GM19395 (cell line): ENCODE results near the gene KIAA1191.
"Not testable (repeated sequence)": the region's sequence is repeated elsewhere in the genome, so short reads cannot be mapped to it uniquely, and the experiment has no call there.

Experiments used
- ATAC-seq: cut with Tn5 transposase; IDR thresholded peaks from one replicate; pipeline ENCODE4 v1.9.1; 2021; ENCODE audit warnings: mild to moderate bottlenecking, moderate library complexity; ENCODE audit not compliant: unreplicated experiment

The KIAA1191 gene, protein sequence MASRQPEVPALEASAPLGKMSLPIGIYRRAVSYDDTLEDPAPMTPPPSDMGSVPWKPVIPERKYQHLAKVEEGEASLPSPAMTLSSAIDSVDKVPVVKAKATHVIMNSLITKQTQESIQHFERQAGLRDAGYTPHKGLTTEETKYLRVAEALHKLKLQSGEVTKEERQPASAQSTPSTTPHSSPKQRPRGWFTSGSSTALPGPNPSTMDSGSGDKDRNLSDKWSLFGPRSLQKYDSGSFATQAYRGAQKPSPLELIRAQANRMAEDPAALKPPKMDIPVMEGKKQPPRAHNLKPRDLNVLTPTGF

GRCh38 chr5:176361437-176362232 lies at the start of gene KIAA1191:
Gene KIAA1191 (minus strand): TSS chr5:176361764. CDS start chr5:176359508, 2,256 bp downstream.
- ATAC-seq = peak; percentile 93

- no peak for ATAC-seq
These were observed 49.1 kb upstream of the KIAA1191 start for GRCh38 chr5:176410486-176411180.

GRCh38 chr5:176409765-176410164 lies 48.2 kb upstream of the KIAA1191 start:
- ATAC-seq = no peak

DNA sequence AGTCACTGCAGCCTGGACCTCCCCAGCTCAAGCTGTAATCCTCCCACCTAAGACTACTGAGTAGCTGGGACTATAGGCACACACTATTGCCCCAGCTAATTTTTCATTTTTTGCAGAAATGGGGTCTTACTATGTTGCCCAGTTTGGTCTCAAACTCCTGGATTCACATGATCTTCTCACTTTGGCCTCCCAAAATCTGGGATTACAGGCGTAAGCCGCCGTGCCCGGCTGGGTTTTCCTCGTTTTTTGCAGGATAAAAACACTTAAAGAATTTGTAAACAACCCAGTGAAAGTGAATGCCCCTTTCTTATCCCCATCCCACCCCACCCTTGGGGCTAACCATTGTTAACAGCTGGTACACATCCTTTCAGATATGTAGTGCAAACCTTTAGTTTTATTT lies 47.0 kb upstream of the KIAA1191 start:
- no peak for ATAC-seq

DNA sequence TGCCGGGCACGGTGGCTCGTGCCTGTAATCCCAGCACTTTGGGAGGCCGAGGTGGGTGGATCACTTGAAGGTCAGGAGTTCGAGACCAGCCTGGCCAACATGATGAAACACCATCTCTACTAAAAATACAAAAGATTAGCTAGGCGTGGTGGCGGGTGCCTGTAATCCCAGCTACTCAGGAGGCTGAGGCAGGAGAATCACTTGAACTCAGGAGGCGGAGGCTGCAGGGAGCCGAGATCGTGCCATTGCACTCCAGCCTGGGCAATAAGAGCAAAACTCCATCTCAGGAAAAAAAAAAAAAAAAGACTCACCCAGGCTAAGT lies 46.6 kb upstream of the KIAA1191 start:
- not testable (repeated sequence) for ATAC-seq

DNA sequence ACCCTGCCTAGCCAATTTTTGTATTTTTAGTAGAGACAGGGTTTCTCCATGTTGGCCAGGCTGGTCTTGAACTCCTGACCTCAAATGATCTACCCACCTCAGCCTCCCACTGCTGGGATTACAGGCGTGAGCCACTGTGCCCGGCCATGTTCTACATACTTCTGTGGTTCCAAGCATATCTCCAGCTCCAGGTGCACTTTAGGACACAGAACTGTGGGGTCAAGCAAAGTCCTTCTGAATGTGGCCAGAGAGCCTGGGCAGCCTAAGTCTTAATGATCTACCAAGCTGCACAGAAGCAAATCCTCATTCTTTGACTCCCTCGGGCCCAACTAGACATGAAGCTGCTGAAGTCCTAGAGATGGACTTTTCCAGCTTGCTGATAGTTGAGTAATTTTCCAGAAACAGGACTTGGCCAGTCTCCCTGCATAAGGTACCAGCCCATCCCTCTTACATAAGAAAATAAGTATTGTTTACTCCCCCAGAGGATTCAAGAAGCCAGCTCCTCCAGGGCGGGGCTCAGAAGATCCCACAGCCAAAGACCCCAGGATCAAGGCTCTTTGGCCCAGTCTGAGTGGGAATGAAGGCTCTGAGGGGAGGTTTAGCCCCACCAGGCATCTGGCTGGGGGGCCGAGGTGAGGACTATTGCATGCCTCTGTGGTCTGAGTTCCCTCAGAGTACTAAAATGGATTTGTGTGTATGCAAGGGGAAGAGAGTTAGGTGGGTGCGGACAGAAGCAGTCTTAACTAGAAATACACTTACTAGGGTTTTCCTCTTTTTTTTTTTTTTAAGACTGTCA lies 46.1 kb upstream of the KIAA1191 start:
- ATAC-seq = no peak

GRCh38 chr5:176406436-176407052 lies 45.0 kb upstream of the KIAA1191 start:
- no peak for ATAC-seq

DNA sequence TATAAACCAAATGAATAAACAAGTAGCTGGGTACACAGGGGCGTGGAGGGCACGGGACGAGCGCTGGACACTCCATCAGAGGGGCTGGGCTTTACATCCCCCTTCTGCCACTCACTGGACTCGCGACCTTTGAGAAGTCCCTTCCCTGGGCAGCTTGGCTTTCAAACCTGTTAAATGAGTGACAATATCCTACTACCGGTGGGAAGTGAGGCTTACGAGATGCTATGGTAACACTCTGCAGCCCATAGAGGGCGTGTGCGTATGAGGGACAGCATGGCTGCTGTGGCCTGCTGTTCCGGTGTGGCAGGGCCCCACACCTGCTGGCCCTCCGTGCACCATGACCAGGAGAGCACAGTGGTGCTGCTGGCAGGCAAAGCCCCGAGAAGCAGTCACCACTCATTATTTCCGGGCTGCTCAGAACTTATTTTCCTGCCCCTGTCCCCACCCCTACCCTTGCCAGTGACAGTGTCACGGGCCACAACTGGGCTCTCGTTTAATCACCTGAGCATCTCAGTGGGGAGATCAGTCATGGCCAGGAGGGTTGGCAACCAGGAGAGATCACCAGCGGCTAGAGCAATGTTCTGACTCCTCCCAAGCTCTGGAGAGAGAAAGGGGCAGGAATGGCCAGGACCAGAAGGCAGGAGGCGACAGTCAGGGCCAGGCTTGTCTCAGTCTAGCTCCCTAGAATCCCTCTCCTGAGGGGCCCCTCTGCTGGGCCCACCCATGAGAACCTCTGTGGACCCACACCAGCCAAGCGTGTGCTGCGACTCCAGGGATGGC lies 44.3 kb upstream of the KIAA1191 start:
- ATAC-seq = no peak

- ATAC-seq = no peak
These were observed 40.0 kb upstream of the KIAA1191 start for GRCh38 chr5:176401281-176402205.

DNA sequence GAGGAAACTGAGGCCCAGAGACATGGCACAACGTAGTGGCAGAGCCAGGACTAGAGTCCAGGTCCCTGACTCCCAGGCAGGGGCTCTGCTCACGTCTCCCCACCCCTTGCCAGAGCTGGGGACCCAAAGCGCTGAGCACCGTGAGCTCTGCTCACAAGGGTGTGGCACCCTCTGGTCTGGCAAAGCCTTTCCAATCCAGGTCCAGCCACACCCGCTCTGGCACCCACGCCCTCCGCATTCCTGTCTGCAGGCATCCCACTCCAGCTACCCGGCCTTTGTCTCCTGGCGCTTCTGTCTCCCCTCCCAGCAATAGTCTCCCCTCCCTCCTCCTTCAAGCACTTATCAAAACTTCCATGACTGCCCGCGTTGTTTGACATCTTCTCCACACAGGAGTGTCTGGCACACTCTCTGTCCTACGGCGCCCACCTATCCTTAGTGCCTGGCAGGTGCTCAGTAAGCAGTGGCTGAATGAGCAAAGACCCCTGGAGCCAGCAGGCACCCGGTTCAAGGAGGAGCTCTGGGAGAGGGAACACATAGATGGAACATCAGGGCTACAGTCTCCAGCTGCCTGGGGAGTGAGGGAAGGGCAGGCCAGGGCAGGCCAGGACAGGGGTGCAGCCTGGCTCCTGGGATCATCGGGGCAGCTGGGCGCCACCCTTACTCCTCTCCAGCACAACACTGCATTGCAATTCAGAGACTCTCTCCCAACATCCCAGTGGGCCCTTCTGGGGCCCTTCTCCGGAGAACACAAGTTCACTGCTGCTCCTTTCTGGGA lies 39.0 kb upstream of the KIAA1191 start:
- no peak for ATAC-seq

- ATAC-seq = no peak
These were observed 36.3 kb upstream of the KIAA1191 start for GRCh38 chr5:176397736-176398420.

DNA sequence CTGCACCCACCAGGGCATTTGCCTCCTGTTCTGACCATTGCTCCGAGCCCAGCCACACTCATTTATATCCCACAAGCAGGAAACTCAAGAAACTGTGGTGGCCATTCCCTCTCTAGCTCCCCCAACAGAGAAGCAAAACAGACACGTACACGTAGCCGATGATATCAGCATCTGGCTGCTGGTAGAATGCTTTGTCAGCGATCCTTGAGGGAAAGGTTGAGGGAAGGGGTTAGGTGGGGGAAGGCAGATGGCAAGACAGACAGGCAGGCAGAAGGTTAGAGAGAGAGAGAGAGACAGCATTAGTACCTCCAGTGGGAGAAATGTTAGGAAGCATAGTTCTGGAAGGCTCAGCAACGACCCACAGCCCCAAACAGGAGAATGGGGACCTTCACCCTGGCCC lies 34.8 kb upstream of the KIAA1191 start:
- no peak for ATAC-seq

DNA sequence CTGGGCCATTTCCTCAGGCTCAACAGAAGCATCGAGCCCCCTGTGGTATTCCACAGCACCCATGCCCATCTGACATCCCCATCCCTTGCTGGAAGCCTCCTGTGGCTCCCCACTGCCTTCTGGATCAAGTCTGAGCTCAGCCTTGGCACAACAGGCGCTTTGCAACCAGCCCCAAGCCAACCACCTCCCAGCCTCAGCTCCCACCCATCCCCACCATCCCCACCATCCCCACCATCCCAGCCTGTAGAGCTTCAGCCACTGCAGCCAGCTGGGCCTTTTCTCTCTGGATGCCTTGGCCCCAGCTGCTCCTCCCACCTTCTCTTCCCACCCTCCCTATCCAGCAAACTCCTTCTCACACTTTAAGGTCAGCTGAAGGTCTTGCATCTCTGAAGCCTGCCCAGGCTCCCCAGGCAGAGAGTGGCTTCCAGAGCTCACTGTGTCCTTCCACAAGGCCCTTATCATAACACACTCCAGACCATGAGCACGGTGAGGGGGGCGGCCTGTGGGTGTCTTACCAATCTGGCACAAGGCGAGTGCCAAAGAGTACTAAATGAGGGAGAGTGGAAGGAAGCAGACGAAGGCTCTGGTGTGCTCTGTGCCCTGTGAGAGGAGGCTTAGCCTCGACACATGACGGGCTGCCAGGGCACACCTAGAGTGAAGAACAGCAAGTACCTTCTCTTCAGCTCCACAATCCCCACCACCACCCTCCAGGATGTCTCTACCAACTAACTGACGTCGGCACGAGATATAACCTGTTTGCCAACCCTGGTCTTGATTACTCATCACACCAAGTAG lies 33.5 kb upstream of the KIAA1191 start:
- ATAC-seq = no peak

- ATAC-seq = no peak
These were observed 32.5 kb upstream of the KIAA1191 start for GRCh38 chr5:176394096-176394495.

DNA sequence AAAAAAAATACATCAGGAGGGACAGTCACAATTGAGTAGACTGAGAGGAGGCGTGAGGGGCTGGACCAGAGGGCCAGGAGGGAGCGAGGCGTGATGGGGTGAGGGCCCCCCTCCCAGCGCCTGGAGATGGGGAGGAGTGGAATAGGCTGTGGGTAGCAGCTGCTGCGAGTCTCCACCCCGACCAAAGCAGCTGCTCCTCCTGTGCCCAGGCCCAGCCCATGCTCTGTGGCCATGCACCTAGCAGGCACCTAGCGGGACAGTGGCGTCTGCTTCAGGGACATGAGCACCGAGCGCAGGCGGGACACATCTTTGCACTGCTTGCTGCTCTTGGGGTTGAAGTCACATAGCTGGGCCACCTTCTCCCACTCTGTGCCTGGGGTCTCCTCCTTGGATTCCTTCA lies 31.0 kb upstream of the KIAA1191 start:
- no peak for ATAC-seq

- no peak for ATAC-seq
These were observed 30.4 kb upstream of the KIAA1191 start for GRCh38 chr5:176391999-176392398.

GRCh38 chr5:176391479-176391878 lies 29.9 kb upstream of the KIAA1191 start:
- no peak for ATAC-seq
